GM23248 (cell line): ENCODE results near the gene NTF4.
"Not testable (repeated sequence)": the region's sequence is repeated elsewhere in the genome, so short reads cannot be mapped to it uniquely, and the experiment has no call there.

Experiments
- EZH2 ChIP-seq: fragments of 200-600 bp; sonication (generic); IDR thresholded peaks from 2 replicates; pipeline ENCODE4 v1.6.1; 2018; ENCODE audit warnings: antibody characterized with exemption, mild to moderate bottlenecking; ENCODE audit not compliant: insufficient read depth, poor library complexity, severe bottlenecking
- EZH2phosphoT487 ChIP-seq: fragments of 200-600 bp; sonication (generic); IDR thresholded peaks from 2 replicates; pipeline ENCODE4 v1.6.1; 2018; ENCODE audit warnings: antibody characterized with exemption, moderate library complexity, mild to moderate bottlenecking, low read depth; ENCODE audit not compliant: insufficient read depth

GRCh38 chr19:49039736-49040135, 24.9 kb downstream of the NTF4 start:
- not testable (repeated sequence) for TF ChIP-seq EZH2, EZH2phosphoT487
